WTC11 (cell line): Measurements from ENCODE around the gene GPA33. TPM values are rescaled to one million over a fixed set of nuclear protein-coding genes. Genes with fewer than 3 reads are reported as not detected.
A peak's percentile ranks its signal among the peaks of the same experiment; 100 is the strongest.

Experiments used
- ATF1 ChIP-seq: sonication (generic); formaldehyde crosslinking; IDR thresholded peaks from 2 replicates; pipeline ENCODE4 v1.8.1; 2023; ENCODE audit warnings: mild to moderate bottlenecking, moderate library complexity, missing genetic modification reagents
- ETV6 ChIP-seq: sonication (generic); formaldehyde crosslinking; IDR thresholded peaks from 2 replicates; pipeline ENCODE4 v1.8.1; 2022; ENCODE audit warnings: mild to moderate bottlenecking, missing genetic modification reagents
- FOXJ3 ChIP-seq: sonication (generic); formaldehyde crosslinking; IDR thresholded peaks from 2 replicates; pipeline ENCODE4 v1.9.0; 2021; ENCODE audit warnings: missing genetic modification reagents, mild to moderate bottlenecking, borderline replicate concordance
- FOXP1 ChIP-seq: sonication (generic); formaldehyde crosslinking; IDR thresholded peaks from 2 replicates; pipeline ENCODE4 v1.8.0; 2022; ENCODE audit warnings: missing genetic modification reagents, mild to moderate bottlenecking, moderate library complexity, borderline replicate concordance
- GTF2I ChIP-seq: fragments of 250-450 bp; sonication (Bioruptor Pico); conservative IDR thresholded peaks from 2 replicates; pipeline ENCODE4 v1.4.0; 2021; ENCODE audit warnings: mild to moderate bottlenecking
- KAT7 ChIP-seq: sonication (generic); formaldehyde crosslinking; IDR thresholded peaks from 2 replicates; pipeline ENCODE4 v1.8.1; 2023; ENCODE audit warnings: missing genetic modification reagents, mild to moderate bottlenecking, borderline replicate concordance
- NR2C2 ChIP-seq: sonication (generic); formaldehyde crosslinking; IDR thresholded peaks from 2 replicates; pipeline ENCODE4 v1.8.0; 2022; ENCODE audit warnings: mild to moderate bottlenecking, missing genetic modification reagents
- ZNF138 ChIP-seq: sonication (generic); formaldehyde crosslinking; conservative IDR thresholded peaks from 2 replicates; pipeline ENCODE4 v1.8.1; 2022; ENCODE audit warnings: mild to moderate bottlenecking, moderate library complexity, missing genetic modification reagents
- total RNA-seq: library from RNA; stranded (reverse); gene quantifications from 3 replicates; pipeline ENCODE4 v1.2.3, GENCODE V29; 2021
- TF ChIP-seq, protein P1 (sequence below): fragments of 250-450 bp; sonication (Bioruptor Pico); IDR thresholded peaks from 2 replicates; pipeline ENCODE4 v1.9.0; 2021; ENCODE audit warnings: mild to moderate bottlenecking, borderline replicate concordance
- TF ChIP-seq, protein P2 (sequence below): fragments of 250-450 bp; sonication (Bioruptor Pico); IDR thresholded peaks from 2 replicates; pipeline ENCODE4 v1.9.0; 2021; ENCODE audit warnings: mild to moderate bottlenecking
- TF ChIP-seq, protein P3 (sequence below): fragments of 250-450 bp; sonication (Bioruptor Pico); conservative IDR thresholded peaks from 2 replicates; pipeline ENCODE4 v1.9.0; 2021; ENCODE audit warnings: mild to moderate bottlenecking
- TF ChIP-seq, protein P4 (sequence below): sonication (generic); formaldehyde crosslinking; IDR thresholded peaks from 2 replicates; pipeline ENCODE4 v1.8.1; 2023; ENCODE audit warnings: mild to moderate bottlenecking, missing genetic modification reagents
- TF ChIP-seq, protein P5 (sequence below): sonication (generic); formaldehyde crosslinking; IDR thresholded peaks from 2 replicates; pipeline ENCODE4 v1.8.0; 2022; ENCODE audit warnings: mild to moderate bottlenecking, missing genetic modification reagents
- TF ChIP-seq, protein P6 (sequence below): sonication (generic); formaldehyde crosslinking; IDR thresholded peaks from 2 replicates; pipeline ENCODE4 v1.8.0; 2023; ENCODE audit warnings: missing genetic modification reagents
- TF ChIP-seq, protein P7 (sequence below): fragments of 200-600 bp; IDR thresholded peaks from 2 replicates; pipeline ENCODE4 v1.8.0; 2022; ENCODE audit warnings: antibody characterized with exemption
- TF ChIP-seq, protein P8 (sequence below): sonication (generic); formaldehyde crosslinking; IDR thresholded peaks from 2 replicates; pipeline ENCODE4 v1.8.1; 2023; ENCODE audit warnings: mild to moderate bottlenecking, missing genetic modification reagents

Gene GPA33
- total RNA-seq, 1 experiment from 2014 or later: 0.63 TPM

DNA sequence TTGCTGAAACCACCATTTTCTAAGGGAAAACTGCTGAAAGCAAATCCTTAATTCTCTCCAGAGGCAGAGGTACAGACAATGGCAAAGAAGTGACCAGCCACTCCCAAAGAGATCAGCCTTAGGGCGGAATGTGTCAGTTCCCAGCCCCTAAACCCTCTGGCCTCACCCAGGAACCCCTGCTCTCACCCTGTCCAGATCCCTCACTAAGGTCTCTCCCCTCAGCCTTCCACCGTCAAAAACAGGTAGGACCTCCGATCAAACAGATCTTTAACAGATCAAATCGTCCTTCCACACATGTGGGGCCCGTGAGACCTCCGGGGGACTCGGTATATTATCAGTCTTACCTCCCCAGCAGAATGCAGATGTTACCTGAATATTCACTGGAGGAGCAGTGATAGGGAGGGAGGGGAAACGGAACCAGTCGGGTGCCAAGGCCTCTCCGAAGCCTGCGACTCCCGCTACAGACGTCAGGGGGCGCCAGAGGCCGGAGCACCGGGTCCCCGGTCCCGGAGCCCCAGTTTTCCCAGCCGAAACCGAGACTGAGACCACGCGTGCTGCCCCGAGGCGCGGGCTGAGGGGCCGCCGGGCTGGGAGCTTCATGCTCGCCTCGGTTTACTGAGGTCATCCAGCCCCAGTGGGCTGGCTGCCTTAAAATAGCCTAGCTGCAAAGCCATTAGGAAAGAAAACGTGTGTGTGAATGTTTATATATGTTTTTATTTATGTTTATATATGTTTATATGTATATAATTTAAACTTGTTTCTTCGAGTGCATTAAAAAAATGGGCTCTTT lies 23.6 kb downstream of the GPA33 start (continued):
- TF ChIP-seq, protein P1, sequence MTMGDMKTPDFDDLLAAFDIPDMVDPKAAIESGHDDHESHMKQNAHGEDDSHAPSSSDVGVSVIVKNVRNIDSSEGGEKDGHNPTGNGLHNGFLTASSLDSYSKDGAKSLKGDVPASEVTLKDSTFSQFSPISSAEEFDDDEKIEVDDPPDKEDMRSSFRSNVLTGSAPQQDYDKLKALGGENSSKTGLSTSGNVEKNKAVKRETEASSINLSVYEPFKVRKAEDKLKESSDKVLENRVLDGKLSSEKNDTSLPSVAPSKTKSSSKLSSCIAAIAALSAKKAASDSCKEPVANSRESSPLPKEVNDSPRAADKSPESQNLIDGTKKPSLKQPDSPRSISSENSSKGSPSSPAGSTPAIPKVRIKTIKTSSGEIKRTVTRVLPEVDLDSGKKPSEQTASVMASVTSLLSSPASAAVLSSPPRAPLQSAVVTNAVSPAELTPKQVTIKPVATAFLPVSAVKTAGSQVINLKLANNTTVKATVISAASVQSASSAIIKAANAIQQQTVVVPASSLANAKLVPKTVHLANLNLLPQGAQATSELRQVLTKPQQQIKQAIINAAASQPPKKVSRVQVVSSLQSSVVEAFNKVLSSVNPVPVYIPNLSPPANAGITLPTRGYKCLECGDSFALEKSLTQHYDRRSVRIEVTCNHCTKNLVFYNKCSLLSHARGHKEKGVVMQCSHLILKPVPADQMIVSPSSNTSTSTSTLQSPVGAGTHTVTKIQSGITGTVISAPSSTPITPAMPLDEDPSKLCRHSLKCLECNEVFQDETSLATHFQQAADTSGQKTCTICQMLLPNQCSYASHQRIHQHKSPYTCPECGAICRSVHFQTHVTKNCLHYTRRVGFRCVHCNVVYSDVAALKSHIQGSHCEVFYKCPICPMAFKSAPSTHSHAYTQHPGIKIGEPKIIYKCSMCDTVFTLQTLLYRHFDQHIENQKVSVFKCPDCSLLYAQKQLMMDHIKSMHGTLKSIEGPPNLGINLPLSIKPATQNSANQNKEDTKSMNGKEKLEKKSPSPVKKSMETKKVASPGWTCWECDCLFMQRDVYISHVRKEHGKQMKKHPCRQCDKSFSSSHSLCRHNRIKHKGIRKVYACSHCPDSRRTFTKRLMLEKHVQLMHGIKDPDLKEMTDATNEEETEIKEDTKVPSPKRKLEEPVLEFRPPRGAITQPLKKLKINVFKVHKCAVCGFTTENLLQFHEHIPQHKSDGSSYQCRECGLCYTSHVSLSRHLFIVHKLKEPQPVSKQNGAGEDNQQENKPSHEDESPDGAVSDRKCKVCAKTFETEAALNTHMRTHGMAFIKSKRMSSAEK: no peak
- TF ChIP-seq NR2C2 (CRISPR knock-in tag) (no peak), FOXP1 (no peak), ETV6 (0 out of 2 replicates have a peak, but pooled peaks have one; percentile 39), KAT7 (CRISPR knock-in tag) (no peak), ATF1 (no peak), ZNF138 (CRISPR knock-in tag) (no peak), GTF2I (no peak), FOXJ3 (CRISPR knock-in tag) (no peak)
- TF ChIP-seq, protein P2, sequence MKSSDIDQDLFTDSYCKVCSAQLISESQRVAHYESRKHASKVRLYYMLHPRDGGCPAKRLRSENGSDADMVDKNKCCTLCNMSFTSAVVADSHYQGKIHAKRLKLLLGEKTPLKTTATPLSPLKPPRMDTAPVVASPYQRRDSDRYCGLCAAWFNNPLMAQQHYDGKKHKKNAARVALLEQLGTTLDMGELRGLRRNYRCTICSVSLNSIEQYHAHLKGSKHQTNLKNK (CRISPR knock-in tag): no peak
- TF ChIP-seq, protein P3, sequence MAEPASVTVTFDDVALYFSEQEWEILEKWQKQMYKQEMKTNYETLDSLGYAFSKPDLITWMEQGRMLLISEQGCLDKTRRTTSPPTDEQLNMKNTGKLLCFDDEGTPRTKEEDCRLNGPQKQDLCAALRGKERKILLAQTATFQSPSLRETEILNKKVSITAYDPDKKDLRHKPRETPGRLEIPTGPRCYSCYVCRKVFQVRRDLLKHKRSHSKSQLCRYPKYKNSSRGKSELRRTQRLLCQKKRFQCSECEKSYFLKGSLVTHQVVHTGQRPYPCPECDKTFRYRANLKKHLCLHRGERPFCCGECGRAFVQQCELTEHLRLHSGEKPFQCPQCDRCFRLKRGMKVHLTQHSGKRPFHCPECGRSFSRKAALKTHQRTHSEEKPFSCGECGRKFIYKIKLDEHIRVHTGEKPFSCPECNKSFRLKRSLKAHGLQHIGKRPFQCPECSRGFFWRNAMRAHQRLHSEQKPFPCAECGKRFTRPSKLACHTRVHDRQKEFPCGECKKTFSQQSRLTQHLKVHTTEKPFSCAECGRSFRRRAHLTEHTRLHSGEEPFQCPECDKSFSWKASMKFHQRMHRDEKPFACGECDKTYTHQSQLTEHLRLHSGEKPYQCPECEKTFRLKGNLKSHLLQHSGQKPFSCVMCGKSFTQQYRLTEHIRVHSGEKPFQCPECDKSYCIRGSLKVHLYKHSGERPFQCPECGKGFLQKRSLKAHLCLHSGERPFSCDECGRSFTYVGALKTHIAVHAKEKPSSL: no peak
- TF ChIP-seq, protein P4, sequence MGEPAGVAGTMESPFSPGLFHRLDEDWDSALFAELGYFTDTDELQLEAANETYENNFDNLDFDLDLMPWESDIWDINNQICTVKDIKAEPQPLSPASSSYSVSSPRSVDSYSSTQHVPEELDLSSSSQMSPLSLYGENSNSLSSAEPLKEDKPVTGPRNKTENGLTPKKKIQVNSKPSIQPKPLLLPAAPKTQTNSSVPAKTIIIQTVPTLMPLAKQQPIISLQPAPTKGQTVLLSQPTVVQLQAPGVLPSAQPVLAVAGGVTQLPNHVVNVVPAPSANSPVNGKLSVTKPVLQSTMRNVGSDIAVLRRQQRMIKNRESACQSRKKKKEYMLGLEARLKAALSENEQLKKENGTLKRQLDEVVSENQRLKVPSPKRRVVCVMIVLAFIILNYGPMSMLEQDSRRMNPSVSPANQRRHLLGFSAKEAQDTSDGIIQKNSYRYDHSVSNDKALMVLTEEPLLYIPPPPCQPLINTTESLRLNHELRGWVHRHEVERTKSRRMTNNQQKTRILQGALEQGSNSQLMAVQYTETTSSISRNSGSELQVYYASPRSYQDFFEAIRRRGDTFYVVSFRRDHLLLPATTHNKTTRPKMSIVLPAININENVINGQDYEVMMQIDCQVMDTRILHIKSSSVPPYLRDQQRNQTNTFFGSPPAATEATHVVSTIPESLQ (CRISPR knock-in tag): no peak
- TF ChIP-seq, protein P5, sequence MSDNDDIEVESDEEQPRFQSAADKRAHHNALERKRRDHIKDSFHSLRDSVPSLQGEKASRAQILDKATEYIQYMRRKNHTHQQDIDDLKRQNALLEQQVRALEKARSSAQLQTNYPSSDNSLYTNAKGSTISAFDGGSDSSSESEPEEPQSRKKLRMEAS (CRISPR knock-in tag): 0 out of 2 replicates have a peak, but pooled peaks have one; percentile 29
- TF ChIP-seq, protein P6, sequence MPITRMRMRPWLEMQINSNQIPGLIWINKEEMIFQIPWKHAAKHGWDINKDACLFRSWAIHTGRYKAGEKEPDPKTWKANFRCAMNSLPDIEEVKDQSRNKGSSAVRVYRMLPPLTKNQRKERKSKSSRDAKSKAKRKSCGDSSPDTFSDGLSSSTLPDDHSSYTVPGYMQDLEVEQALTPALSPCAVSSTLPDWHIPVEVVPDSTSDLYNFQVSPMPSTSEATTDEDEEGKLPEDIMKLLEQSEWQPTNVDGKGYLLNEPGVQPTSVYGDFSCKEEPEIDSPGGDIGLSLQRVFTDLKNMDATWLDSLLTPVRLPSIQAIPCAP (CRISPR knock-in tag): no peak
- TF ChIP-seq, protein P7, sequence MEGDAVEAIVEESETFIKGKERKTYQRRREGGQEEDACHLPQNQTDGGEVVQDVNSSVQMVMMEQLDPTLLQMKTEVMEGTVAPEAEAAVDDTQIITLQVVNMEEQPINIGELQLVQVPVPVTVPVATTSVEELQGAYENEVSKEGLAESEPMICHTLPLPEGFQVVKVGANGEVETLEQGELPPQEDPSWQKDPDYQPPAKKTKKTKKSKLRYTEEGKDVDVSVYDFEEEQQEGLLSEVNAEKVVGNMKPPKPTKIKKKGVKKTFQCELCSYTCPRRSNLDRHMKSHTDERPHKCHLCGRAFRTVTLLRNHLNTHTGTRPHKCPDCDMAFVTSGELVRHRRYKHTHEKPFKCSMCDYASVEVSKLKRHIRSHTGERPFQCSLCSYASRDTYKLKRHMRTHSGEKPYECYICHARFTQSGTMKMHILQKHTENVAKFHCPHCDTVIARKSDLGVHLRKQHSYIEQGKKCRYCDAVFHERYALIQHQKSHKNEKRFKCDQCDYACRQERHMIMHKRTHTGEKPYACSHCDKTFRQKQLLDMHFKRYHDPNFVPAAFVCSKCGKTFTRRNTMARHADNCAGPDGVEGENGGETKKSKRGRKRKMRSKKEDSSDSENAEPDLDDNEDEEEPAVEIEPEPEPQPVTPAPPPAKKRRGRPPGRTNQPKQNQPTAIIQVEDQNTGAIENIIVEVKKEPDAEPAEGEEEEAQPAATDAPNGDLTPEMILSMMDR: peak; percentile 97
- TF ChIP-seq, protein P8, sequence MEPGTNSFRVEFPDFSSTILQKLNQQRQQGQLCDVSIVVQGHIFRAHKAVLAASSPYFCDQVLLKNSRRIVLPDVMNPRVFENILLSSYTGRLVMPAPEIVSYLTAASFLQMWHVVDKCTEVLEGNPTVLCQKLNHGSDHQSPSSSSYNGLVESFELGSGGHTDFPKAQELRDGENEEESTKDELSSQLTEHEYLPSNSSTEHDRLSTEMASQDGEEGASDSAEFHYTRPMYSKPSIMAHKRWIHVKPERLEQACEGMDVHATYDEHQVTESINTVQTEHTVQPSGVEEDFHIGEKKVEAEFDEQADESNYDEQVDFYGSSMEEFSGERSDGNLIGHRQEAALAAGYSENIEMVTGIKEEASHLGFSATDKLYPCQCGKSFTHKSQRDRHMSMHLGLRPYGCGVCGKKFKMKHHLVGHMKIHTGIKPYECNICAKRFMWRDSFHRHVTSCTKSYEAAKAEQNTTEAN (CRISPR knock-in tag): no peak
